HG03457 (cell line): ENCODE data around the gene TYK2.

ENCODE experiments used
- ATAC-seq: cut with Tn5 transposase; IDR thresholded peaks from one replicate; pipeline ENCODE4 v1.9.1; 2021; ENCODE audit warnings: moderate number of reproducible peaks; ENCODE audit not compliant: unreplicated experiment

TYK2 gene

DNA sequence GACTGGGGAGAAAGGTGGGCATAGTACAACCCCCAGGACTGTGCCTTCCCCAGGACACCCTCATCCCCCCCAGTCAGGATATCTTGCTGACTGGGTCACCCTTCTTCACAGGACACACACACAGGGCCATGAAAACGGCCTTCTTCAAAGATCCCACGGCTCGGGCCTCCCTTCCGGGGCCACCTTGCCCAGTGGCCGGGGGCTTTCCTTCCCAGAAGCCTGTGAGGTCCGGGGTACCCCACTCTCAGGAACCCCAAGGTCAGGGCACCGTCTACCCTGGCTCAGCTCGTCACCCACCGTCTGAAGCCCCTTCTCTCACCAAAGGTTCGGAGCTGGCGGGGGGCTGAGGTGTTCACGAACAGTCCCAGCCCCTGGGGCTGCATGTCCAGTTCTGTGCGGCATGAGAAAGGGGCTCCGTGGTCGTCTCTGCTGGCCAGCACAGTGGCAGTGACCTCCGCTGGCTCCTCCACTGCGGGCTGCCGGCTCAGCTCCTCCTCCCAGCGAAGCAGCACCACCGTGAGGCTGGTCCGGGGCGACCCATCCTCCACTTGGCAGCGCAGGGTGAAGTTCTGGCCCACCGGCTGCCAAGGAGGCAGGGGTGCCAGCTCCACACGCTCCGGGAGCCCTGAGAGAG, 44.9 kb downstream of the TYK2 start:
- ATAC-seq = no peak

DNA sequence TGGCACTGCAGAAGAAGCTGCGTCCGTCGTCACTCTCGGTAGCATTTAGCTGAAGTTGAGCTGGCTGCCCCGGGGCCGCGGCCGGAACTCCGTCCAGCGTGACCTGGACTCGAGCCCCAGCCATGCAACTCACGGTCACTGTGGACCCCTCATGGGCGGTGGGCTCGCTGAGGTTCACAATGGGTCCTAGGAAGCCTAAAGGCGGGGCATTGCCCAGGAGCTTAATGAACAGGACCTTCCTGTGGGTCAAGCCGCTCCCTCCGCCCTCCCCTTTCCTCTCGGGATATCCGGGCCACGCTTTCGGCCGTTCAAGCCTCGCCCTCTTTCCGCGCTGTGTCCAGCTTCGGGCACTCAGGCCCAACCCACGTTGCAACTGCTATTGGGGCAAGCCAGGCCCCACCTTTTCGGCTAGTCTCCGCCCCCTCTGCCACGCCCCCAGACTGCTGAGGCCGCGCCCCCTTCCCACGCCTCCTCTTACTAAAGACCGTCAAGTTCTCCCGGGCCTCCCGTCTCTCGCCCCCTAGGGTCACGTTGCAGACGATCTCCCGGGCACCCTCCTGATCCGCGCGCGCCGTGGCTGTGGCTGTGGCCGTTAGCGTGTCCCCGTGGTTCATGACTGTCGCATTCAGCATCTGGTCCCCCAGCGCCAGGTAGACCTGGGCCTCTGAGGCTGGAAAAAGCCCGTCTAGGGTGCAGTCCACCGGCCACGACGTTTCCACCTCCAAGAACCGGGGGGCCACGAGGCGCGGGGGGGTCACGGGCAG, 45.6 kb downstream of the TYK2 start:
- ATAC-seq = no peak

DNA sequence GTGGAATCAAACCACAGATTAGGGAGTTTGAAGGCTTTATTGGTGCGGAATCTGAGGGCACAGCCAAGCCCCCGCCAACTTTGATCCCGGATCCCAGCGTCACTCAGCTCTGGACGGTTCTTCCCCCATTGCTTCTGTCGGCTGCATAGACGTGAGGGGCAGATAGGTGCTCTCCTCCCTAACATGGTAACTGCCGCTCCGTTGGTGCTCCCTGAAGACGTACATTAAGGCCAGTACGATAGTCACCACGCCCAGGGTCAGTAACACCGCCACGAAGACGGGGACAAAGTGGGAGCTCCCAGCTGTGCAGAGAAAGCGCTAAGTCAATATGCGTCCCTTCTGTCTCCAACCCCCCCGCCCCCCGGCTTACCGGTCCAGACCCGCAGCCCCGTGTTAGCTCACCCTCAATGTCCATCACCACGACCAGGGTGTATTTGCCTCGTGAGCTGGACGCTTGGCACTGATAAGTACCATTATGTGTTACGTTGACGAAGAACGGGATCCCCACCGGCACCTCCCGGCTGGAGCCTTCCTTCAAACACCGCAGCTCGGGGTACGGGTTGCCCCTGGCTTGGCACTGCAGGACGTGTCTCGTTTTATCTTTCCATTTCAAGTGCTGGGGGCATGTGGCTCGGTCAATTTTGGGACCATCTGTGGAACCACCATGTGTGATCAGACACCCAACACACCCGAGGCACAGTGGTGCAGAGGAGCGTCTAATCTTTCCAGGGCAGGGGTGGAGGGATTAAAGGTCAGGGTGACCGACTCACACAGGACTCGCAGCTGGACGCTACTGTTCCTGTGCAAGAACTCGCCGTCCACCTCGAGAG, 46.4 kb downstream of the TYK2 start:
- ATAC-seq = no peak

DNA sequence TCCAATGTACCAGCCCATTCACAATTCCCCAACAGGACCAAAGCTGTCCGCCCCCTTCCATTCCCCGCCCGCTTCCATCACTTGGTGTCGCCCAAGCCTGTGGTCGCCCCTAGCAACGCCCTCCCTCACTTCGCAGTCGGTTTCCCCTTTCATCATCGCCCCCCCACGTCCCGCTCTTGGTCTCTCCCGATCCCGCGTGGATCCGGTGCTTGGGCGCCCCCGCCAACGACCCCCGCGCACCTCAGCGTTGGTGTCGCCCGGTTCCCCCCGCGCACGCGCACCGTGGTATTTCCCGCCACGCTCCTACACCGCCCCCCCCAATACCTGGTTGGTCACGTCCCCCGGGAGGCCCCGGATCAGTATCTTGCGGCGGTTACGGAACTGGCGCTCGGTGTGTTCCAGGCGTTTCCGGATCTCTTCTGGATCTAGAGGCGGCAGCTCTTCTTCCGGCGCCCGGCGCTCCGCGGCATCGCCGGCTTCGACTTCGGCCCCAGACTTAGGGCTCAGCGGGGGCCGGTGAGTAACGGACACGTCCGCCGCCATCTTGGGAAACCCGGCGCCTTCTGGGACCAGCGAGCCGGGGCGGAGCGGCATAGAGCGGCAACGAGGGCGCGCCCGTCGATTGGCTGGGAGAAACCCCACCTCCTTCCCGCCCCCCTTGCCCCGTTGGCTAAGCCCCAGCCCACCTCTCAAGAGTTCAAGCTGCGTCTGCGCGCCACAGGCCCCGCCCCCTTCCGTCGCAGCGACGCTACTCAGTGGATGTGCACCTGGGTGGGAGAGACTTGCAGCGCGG, 47.2 kb downstream of the TYK2 start, which contains the start of gene RAVER1:
Gene RAVER1 (minus strand): TSS at position 565 of the 793 bp plus-strand sequence. CDS start 22 bp downstream, at position 543.
- ATAC-seq = peak; percentile 61

DNA sequence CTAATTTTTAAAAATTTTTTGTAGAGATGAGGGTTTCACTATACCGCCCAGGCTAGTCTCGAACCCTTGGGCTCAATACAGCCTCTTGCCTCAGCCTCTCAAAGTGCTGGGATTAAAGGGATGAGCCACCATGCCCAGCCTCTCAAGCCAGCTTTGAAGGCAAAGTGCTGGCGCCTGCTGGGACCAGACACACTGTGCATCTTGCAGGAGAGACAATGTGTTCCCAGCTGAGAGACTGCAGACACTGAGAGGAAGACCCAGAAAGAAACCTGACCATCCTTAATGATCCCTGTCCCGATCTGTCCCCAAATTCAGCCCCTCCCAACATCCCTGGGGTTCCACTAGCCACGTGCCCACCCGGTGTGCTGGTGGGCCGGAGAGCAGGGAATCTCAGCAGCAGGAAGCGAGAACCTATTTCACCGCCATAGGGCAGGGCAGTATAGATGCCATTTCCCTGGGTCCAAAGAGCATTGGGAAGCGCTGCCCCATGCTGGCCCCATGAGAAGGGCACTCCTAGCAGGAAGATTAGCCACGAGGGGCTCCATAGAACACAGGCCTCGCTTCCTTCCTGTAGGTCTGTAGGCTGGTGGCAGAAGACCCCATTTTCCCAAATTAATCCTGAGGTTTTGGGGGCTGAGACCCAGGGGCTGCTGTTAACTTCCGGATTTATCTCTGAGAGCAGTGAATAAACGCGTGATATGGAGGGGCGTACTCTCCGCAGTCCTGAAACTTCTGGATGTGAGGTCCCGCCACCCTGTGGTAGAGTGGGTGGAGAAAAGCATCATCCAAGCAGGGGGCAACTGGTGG, 48.0 kb downstream of the TYK2 start:
- ATAC-seq = no peak

DNA sequence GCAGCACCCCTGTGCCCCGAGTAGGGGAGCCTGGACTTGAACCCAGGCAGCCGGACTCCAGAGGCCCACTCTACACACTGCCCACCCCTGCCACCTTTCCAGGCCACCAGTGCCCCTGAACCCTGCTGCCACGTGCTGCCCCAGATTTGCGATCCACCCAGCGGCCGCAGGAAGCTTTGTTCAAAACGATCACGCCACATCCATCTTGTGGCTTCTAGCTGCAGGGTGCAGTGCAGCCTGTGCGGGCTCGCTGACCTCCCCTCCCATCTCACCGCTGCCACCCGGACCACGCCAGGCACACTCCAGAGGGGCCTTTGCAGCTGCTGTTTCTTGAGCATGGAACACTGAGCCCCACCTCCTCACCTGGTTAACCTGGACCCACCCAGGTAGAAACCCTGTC, 50.8 kb downstream of the TYK2 start:
- ATAC-seq = no peak

DNA sequence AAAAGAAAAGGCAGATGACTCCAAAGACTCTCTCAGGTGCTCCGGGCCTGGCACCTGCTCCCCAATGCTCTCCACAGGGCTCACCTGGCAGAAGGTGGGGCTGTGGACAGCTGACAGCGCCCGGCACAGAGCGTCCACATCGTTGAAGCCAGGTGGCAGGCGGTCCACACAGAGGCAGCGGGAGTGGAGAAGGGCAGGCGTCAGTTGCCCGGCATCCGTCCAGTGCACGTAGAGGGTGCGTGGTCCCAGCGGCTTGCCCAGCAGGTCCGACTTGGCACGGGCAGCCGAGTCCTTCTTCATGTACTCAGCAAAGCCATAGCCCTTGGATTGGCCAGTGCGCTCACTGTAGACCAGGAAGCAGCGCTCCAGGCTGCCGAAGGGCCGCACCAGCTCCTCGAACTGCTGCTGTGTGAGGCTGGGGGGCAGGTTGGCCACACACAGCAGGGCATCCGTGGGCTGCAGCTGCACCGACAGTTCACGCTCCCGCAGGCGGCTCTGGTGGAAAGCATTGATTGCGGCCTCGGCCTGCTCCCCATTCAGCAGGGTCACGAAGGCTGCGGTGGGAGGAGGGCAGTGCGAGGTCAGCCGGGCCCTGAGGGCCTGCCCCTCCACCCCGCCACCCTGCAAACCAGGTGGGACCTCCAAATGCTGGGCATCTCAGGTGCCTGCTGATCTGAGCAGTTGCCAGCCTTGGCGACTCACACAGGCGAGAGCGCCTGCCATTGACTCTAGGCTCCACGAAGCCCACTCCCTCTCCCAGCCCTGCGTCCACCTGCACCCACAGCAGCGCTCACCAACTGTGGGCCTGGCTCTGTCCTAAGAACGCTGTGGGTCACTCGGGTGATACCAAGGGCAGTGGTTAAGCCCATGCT, 51.6 kb downstream of the TYK2 start:
- ATAC-seq = no peak

DNA sequence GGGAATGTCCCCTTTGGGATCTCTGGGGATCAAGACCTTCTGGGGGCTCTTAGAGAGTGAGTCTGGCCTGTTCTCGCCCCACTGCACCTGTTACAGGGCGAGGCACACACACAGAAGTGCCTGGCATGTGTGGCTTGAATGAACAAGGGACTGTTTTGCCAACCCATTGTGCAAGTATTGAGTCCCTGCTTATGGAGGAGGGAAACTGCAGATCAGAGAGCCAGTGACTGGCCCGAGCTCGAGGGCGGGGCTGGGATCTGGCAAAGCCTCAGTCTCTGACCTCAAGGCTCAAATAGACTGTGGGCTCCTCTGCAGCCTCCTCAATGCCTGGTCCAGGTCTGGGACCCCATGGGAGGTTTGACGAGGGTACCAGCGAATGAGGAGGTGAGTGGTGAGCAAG, 52.6 kb downstream of the TYK2 start:
- no peak for ATAC-seq

DNA sequence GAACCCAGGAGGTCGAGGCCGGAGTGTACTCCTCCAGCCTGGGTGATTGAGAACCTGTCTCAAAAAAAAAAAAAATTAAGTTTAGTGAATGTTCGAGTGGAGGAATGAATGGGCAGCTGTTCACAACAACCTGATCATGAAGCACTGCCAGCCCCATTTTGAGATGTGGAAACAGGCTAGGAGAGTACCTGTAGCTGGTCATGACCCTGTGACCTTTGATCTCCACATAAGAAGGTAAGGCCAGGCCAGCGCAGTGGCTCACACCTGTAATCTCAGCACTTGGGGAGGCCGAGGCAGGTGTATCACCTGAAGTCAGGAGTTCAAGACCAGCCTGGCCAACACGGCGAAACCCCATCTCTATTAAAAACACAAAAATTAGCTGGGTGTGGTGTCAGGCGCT, 54.6 kb downstream of the TYK2 start:
- no peak for ATAC-seq

DNA sequence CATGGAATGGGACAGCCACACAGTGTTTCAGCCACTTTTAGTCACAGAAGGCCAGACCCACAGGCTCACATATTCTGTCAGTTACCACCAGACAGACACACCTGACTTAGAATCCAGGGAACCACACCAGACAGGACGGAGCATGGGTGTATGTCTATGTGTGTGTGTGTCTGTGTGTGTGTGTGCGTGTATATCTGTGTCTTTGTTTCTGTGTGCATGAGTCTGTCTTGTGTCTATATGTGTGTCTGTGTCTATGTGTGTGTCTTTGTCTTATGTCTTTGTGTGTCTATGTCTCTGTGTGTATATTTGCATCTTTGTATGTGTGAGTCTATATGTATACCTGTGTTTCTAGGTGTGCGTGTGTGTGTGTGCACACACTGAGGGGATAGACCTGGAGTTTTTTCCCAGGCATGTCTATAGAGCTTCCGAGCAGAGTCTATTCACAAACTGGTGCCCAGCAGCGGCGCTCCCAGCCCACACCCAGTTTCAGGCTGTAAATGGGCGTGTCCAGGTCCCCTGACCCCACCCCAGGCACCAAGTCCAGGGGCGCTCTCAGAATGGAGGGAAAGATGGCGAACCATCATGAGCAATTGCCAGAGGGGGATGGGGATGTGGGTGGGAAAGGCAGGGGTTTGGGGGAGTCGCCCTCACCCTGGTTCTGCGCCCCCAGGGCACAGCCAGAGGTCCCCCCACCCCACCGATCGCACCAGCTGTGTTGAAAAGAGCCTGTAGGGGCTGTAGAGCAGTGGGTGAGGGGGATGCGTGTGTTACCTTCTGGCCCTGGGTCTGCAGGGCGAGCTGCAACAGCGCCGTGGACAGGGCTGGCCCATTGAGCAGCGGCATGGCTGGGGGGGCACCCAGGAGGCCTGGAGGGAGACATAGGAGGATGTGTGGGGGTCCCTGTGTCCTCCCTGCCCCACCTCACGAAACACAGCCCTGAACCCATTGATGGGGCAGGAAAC, 58.2 kb downstream of the TYK2 start:
- no peak for ATAC-seq

DNA sequence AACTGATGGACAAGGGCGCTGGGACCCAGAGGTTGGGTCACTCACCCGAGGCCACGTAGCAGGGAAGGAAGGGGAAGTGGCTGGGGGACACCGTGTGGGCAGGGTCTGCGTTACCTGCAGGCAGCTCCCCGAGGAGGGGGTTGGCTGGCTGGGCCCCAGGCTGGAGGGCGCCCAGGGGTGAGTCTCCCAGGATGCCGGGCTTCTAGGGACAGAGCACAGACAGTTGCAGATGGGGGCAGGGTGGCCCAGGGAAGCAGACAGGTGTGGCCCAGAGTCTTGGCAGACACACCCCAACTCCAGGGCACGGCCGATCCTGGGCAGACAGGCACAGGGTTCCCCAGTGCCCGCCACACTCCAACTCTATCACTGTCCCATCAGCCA, 59.0 kb downstream of the TYK2 start:
- ATAC-seq = no peak

DNA sequence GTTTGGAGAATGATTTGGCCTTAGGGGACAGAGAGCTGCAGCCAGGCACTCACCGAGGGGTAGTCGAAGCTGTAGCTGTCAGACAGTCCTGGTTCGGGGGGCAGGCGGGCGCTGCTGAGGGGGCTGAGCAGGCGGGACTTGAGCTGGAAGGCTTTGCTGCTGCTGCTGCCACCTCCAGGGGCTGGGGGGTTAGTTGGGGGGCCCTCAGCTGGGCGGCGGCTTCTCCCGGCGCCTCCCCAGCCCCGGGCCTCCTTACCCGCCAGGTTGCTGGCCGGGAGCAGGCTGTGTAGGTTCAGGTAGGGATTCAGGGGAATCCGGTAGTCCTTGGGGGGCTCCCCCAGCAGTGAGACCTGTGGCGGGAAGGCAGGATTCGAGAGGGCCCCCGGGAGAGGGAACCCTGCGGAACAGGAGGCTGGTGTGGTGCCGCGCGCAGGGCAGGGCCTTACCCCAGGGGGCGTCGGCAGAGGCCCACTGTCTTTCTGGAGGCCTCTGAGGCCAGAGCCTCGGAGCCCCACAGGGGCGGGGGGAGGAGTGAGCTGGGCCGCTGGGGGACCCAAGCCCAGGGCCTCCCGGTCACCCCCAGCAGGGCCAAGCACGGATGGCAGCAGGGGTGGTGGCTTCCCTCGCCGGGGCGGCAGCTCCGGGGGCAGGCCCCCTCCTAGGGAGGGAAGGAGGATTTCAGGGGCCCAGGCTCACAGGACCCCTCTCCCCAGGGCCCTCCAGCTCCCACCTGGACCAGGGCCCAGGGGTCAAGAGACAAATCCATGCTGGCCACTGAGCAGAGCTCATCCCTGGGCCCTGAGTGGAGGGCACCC, 59.6 kb downstream of the TYK2 start:
- ATAC-seq = no peak

DNA sequence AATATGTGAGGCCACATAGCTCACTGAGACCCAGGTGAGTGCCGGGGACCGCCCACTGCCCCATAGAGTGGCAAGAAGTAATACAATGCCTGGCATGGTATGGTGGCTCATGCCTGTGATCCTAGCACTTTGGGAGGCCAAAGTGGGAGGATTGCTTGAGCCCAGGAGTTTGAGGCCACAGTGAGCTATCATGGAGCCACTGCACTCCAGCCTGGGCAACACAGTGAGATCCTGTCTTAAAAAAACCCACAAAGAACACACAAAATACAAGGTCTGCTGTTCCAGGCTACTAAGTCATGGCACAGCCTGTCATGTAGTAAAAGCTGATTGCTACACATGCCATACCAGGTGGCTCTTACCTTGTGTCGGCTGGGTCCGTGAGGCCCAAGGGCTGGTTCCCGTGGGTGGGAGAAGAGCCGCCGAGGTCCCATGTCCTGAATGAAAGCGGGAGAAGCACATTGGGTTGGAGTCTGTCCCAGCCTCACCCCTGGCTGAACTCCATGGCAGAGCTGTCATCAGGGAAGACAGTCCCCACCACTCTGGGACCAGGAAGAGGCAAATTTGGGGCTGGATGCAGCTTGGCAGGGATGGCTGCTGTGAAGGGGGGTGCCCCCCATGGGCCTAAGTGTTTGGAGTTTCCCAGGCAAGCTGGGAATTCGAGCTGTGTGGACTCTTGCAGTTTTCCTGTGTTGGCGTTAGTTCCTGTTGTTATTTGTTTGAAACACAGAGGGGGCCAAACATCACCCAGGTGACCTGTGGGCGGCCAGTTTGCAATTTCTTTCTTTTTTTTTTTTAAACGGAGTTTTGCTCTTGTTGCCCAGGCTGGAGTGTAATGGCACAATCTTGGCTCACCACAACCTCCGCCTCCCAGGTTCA, 61.3 kb downstream of the TYK2 start:
- ATAC-seq = no peak

DNA sequence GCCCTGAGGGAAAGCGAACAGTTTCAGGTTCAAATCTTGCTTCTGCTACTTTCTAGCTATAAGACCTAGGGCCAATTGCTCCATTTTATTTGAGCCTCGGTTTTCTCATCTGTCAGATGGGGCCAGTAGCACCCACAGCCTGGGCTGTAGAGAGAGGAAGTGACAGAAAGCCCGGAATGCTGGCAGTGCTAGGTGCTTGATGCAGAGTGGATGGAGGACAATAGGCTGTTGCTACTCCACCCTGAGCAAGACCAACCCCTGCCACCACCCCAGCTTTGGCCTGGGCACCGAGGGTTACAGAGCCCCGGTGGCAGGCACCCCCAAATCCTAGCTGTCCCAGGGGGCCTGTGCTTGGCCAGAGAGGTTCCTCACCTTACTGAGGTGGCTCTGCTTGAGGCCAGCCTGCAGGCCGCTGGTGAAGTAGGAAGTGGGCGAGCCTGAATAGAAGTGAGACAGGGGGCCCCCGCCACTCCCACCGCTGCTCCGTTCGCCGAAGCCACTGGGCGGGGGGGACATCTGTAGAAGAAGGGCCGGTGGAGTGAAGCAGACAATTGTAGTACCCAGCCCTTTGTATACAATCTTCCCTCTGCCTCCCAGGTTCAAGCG, 62.4 kb downstream of the TYK2 start:
- ATAC-seq = no peak

DNA sequence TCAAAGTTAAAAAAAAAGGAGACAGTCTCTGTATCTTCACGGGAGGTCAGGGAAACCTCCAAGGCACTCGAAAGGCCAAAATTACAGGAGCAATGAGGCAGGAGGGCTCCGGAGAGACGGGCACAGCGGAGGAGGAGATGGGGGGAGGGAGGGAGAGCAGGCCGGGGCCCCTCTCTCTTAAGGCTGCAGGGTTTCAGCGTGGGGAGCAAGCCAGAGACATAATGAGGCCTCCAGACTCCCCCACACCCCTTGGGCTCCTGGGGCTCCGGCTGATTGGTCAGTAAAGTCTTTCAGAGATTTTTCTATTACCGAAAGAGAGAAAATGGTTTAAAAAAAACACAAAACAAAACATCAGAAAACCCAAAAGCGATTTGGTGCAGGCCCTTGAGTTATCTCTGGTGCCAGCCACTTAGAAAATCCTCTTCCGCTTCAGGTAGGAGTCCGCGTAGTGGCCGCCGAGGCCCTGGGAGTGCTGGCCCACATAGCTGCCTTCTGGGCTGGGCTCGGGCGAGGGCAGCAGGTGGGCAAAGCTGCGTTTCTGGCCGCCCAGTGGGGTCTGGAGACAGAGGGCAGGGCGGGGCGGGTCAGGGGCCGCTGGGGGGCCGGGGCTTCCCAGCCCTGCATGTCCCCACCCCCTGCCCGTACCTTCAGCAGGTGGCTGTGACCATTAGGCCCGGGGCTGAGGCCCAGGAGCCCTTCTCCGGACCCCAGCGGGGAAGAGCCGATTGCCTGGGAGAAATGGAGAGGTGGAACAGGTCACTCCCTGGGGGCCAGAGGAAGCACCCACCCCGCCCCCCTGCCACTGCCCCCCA, 63.1 kb downstream of the TYK2 start:
- no peak for ATAC-seq
